ENCODE results near the gene ABRAXAS1. TPM values are rescaled to one million over a fixed set of nuclear protein-coding genes. Genes with fewer than 3 reads are reported as not detected.

Gene ABRAXAS1
- total RNA-seq, 1 donor from 2014 or later, result 13.6 TPM

GRCh38 chr4:83454686-83455085, 30.2 kb downstream of the ABRAXAS1 start:
- H3K36me3 Mint-ChIP-seq (ENCODE audit: low read depth, unreplicated experiment), result no peaks in the 10 kb centered on the region
- peak overlapping the region; percentile 99 for H3K27ac Mint-ChIP-seq (ENCODE audit: unreplicated experiment)
- no peak for FAIRE-seq
- H3K27me3 Mint-ChIP-seq (ENCODE audit: low read depth, unreplicated experiment), result no peaks in the 10 kb centered on the region
- H3K4me1 ChIP-seq (ENCODE audit: insufficient read depth, low read length), result peaks cover 4% of the 10 kb centered on the region
- no peak overlapping the region for H2AFZ ChIP-seq (ENCODE audit: low read depth, low read length)
- peak overlapping the region; percentile 98 for H3K27ac ChIP-seq (ENCODE audit: low read depth, low read length)
- peaks cover 52% of the 10 kb centered on the region for H3K79me2 ChIP-seq (ENCODE audit: insufficient read depth, low read length)
- peak overlapping the region; percentile 100 for H3K4me3 Mint-ChIP-seq (ENCODE audit: unreplicated experiment)
- DNase-seq (ENCODE audit: low read depth), result peak; percentile 6
- H3K4me2 ChIP-seq (ENCODE audit: low read length), result peak overlapping the region; percentile 86
- no peak for TF ChIP-seq CTCF (IDR thresholded peaks at IDR 0.05; ENCODE audit: insufficient read depth, low read depth, low read length)
- TF ChIP-seq EZH2 (IDR thresholded peaks at IDR 0.05; ENCODE audit: insufficient read depth, low read length), result no peak
- H3K4me1 Mint-ChIP-seq (ENCODE audit: low read depth, unreplicated experiment), result peaks cover 8% of the 10 kb centered on the region
- H3K36me3 ChIP-seq (ENCODE audit: insufficient read depth, low read length), result peaks cover 5% of the 10 kb centered on the region
- H3K9me3 ChIP-seq (ENCODE audit: insufficient read depth, low read depth, low read length), result no peaks in the 10 kb centered on the region
- H3K9ac ChIP-seq (ENCODE audit: low read length), result peak overlapping the region; percentile 99
- H3K9me3 Mint-ChIP-seq (ENCODE audit: unreplicated experiment), result no peaks in the 10 kb centered on the region
- peak overlapping the region; percentile 93 for H3K4me3 ChIP-seq (ENCODE audit: insufficient read depth, low read depth, low read length)
- no peaks in the 10 kb centered on the region for H3K27me3 ChIP-seq (ENCODE audit: insufficient read depth, low read length)
- H4K20me1 ChIP-seq (ENCODE audit: insufficient read depth, low read length), result no peaks in the 10 kb centered on the region

GRCh38 chr4:83449009-83449408, 35.9 kb downstream of the ABRAXAS1 start:
- no peak for TF ChIP-seq CTCF (IDR thresholded peaks at IDR 0.05; ENCODE audit: insufficient read depth, low read depth, low read length)
- no peak for TF ChIP-seq EZH2 (IDR thresholded peaks at IDR 0.05; ENCODE audit: insufficient read depth, low read length)
- no peaks in the 10 kb centered on the region for H3K27me3 ChIP-seq (ENCODE audit: insufficient read depth, low read length)
- Mint-ChIP-seq H3K4me3 (ENCODE audit: unreplicated experiment) (no peak overlapping the region), H3K9me3 (ENCODE audit: unreplicated experiment) (no peaks in the 10 kb centered on the region), H3K4me1 (ENCODE audit: low read depth, unreplicated experiment) (no peaks in the 10 kb centered on the region), H3K27ac (ENCODE audit: unreplicated experiment) (no peak overlapping the region), H3K27me3 (ENCODE audit: low read depth, unreplicated experiment) (no peaks in the 10 kb centered on the region), H3K36me3 (ENCODE audit: low read depth, unreplicated experiment) (peaks cover 1% of the 10 kb centered on the region)
- no peak overlapping the region for H3K4me3 ChIP-seq (ENCODE audit: insufficient read depth, low read depth, low read length)
- H3K36me3 ChIP-seq (ENCODE audit: insufficient read depth, low read length), result peaks cover 5% of the 10 kb centered on the region
- no peak overlapping the region for H2AFZ ChIP-seq (ENCODE audit: low read depth, low read length)
- H3K27ac ChIP-seq (ENCODE audit: low read depth, low read length), result no peak overlapping the region
- no peaks in the 10 kb centered on the region for H4K20me1 ChIP-seq (ENCODE audit: insufficient read depth, low read length)
- no peaks in the 10 kb centered on the region for H3K9me3 ChIP-seq (ENCODE audit: insufficient read depth, low read depth, low read length)
- no peak overlapping the region for H3K9ac ChIP-seq (ENCODE audit: low read length)
- no peak overlapping the region for H3K4me2 ChIP-seq (ENCODE audit: low read length)
- FAIRE-seq, result no peak
- no peak for DNase-seq (ENCODE audit: low read depth)
- no peaks in the 10 kb centered on the region for H3K4me1 ChIP-seq (ENCODE audit: insufficient read depth, low read length)
- peaks cover 7% of the 10 kb centered on the region for H3K79me2 ChIP-seq (ENCODE audit: insufficient read depth, low read length)

- TF ChIP-seq EZH2 (IDR thresholded peaks at IDR 0.05; ENCODE audit: insufficient read depth, low read length) (no peak), CTCF (IDR thresholded peaks at IDR 0.05; ENCODE audit: insufficient read depth, low read depth, low read length) (no peak)
- Mint-ChIP-seq H3K9me3 (ENCODE audit: unreplicated experiment) (no peaks in the 10 kb centered on the region), H3K4me3 (ENCODE audit: unreplicated experiment) (no peak overlapping the region), H3K27me3 (ENCODE audit: low read depth, unreplicated experiment) (no peaks in the 10 kb centered on the region), H3K36me3 (ENCODE audit: low read depth, unreplicated experiment) (peaks cover 7% of the 10 kb centered on the region), H3K4me1 (ENCODE audit: low read depth, unreplicated experiment) (no peaks in the 10 kb centered on the region), H3K27ac (ENCODE audit: unreplicated experiment) (no peak overlapping the region)
- Histone ChIP-seq H3K4me3 (ENCODE audit: insufficient read depth, low read depth, low read length) (no peak overlapping the region), H3K27me3 (ENCODE audit: insufficient read depth, low read length) (no peaks in the 10 kb centered on the region), H3K4me1 (ENCODE audit: insufficient read depth, low read length) (no peaks in the 10 kb centered on the region), H3K4me2 (ENCODE audit: low read length) (no peak overlapping the region), H3K79me2 (ENCODE audit: insufficient read depth, low read length) (no peaks in the 10 kb centered on the region), H4K20me1 (ENCODE audit: insufficient read depth, low read length) (no peaks in the 10 kb centered on the region), H3K9me3 (ENCODE audit: insufficient read depth, low read depth, low read length) (no peaks in the 10 kb centered on the region), H3K27ac (ENCODE audit: low read depth, low read length) (no peak overlapping the region), H3K9ac (ENCODE audit: low read length) (no peak overlapping the region), H2AFZ (ENCODE audit: low read depth, low read length) (no peak overlapping the region), H3K36me3 (ENCODE audit: insufficient read depth, low read length) (peaks cover 3% of the 10 kb centered on the region)
- FAIRE-seq (no peak), DNase-seq (ENCODE audit: low read depth) (no peak)
These were observed 44.0 kb downstream of the ABRAXAS1 start for GRCh38 chr4:83440899-83441298.
